Measurements from ENCODE around the gene RHBDL1.

The RHBDL1 gene

DNA sequence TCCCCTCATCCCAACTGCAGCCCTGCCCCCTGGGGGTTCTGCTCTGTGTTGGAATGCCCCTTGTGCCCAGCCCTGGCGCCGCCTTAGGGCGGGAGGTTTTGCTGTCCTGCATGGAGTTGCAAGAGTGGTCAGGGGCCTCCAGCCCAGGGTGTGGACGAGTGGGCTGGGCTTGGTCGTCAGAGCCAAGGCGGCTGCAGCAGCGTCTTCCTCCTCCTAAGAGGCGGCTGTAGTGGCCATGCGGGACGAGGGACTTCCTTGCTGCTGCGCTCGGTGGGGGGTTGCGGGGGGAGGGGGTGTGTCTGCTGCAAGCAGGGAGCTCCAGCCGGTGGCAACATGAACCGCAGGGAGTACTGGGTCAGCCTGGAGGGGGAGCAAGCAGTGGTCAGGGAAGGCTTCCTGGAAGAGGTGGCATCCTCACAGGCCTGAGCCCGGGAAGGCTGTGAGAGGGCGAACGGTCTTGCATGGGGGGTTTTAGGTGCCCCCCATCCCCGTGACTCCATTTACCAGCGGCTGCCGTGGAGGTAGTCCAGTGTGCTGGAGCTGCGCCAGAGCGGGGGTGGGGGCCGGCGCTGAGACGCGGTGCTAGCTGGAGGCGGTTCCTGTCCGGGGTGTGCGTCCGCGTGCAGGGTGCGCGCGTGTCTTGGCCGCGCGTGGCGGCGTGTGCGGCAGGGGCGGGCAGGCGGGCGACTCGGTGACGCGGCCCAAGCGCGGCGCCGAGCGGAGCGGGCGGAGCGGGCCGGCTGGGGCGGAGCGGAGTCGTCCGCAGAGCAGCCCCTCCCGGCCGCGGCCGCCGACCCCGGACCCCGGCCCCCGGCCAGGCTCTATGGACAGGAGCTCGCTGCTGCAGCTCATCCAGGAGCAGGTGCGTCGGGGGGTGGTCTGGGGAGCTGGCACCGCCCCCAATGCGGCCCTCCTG is at the start of gene RHBDL1:
TSS of gene RHBDL1 (plus strand) at position 704 of the 916 bp plus-strand sequence. CDS start at position 824, 120 bp downstream.
- peak in 43 of 58 donors; percentile 10 to 67 (median 41) for DNase-seq

DNA sequence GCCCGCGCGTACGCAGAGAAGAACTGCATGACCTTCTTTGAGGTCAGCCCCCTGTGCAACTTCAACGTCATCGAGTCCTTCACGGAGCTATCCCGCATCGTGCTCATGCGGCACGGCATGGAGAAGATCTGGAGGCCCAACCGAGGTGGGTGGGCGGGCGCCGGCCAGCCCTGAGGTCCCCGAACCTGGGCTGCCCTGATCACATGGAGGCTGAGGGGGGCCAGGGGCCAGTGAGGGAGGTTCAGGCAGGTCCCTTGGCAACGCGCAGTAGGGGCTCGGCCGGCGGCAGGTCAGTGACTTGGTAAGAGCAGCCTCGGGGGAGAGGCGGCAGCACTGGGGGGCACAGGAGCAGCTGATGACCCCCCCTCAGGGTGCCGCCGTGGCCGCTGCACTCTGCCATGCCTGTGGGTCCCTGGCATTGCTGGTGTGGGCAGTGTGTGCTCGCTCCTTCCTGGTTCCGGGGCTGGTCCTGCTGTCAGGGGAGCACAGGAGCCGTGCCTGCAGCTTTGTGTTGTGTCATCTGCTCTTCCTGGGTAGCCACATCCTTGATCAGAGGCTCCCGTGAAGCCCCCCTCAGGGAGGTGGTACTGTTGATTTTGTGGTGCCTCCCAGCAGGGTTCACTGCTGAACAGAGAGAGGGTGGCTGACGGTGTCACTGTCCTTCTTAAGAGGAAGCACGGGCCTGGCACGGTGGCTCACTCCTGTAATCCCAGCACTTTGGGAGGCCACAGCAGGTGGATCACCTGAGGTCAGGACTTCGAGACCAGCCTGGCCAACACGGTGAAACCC is 49.3 kb upstream of the RHBDL1 start:
- no peak for DNase-seq

DNA sequence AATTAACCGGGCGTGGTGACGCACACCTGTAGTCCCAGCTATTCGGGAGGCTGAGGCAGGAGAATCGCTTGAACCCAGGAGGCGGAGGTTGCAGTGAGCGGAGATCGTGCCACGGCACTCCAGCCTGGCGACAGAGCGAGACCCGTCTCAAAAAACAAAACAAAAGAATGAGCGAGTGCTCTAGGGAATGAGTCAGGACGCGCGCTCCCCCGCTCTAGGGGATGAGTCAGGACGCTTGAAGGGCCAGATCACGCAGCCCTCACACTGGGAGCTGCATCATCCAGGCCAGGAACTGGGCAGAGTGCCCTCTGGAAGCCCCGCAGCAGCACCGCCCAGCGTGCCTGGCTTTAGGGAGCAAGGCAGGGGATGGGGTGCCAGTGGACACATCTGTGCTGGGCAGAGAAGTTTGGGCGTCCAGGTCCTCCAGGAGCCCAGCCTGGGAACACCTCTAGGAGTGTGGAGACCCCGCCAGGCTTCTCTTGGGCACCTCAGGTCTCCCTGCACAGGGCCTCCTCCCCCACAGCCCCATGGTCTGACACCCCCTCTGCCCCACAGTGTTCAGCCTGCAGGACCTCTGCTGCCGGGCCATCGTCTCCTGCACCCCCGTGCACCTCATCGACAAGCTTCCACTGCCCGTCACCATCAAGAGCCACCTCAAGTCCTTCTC is 48.6 kb upstream of the RHBDL1 start:
- peak in 18 of 58 donors; percentile 3 to 58 (median 33) for DNase-seq

DNA sequence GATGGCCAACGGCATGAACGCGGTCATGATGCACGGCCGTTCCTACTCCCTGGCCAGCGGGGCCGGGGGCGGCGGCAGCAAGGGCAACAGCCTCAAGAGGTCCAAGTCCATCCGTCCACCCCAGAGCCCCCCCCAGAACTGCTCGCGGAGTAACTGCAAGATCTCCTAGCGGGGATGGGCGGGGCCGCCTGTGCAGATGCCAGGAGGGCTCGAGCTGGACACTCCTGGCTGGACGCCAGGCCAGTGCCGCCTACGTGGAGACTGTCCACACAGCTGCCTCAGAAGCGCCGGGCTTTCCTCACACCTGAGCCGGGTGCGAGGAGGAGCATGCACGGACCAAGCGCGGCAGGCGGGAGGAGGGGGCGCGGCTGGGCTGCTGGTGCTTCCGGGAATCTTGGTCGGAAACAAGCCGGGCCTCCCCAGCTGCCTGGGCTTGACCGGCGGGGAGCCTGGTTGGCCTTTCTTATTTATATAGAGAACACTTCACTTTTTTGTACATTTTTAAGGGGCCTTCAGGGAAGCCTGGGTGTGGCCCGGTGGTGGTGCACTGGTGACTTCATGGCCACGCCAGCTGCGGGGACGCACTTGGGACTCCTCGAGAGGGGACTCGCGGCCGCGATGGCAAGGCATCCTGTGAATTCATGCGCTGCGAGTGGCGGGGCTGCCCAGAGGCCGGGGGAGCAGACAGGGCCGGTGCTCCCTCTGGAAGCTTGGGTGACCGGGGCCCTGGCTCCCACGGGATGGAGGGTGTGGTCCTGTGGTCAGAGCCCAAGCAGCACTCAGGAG is 47.8 kb upstream of the RHBDL1 start:
- DNase-seq: peak in 1 of 58 donors; percentile 31

DNA sequence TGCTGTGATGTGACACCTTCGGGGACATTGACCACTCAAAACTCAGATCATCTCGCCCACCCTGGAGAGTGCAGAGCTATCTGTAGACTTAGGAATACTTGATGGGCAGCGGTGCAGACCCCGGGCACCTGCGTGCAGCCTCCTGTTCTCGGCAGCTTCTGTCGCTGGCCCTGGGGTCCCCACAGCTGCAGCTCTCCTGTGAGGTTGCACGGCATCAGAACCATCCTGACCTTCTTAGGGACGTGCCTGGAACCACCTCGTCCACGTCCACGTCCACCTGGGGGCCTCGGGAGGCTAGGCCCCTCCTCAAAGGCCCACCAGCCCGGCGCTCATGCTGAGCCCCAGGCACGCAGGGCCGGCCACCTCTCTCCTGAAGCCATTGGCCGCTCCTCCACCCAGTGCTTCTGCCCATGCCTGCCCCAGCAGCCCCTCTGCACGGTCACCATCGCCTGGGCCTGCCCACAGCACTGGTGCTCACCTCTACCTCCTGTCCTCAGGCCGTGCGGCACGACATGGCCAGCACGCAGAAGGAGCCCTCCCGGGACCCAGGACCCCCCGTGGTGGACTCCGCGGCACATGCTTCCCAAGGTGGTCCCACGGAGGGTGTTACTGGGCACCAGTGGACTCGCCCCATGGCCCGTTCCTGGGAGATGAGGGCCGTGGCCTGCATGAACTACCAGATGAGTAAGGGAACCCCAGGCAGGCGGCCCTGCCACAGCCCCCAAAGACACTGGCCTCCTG is 47.0 kb upstream of the RHBDL1 start:
- DNase-seq: no peak

DNA sequence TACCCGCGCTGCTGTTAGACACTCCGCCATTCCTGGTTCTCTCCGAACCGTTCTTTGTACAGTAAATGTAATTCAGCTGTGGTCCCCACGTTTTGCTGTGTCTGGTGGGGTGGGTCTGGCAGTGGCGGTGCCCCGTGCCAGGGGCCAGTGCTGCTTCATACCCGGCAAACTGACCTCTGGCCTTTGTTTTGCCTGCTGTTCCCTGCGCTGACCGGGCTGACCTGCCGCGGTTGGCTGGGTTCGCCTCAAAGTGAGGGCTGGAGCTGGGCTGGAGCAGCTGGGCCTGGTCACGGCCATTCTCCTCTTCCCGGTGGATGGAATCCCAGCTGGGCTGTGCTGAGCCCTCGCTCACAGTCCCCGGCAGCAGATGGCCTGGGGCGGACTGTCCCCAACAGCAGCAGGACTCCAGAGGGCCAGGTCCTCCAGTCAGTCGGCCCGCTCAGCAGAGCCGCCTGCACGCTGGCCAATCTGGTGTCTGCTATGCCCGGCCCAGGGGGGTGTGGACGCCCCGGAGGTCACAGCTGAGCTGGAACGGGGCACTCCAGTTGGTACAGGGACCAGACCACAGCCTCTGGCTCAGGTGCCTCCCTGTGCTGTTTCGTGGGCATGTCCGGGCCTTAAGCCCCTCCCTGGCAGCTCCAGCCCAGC is 46.2 kb upstream of the RHBDL1 start:
- peak in 1 of 58 donors; percentile 59 for DNase-seq

DNA sequence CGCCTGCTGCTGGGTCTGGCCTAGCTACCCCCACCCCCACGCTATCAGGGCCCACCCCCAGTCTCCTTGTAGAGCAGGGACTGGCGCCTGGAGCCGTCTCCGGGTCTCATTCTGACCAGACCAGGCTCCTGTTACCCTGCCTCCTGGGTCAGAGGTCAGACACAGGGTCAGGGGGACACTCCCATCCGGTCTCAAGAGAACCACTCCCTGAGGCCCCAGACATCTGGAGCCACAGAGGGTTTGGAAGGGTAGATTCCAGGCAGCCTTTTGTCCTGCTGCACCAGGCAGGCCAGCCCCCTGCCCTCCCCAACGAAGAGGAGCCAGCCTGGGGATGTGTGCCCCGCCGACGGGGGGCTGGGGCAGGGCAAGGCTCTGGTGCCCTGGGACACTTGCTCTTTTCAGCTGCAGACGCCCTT is 45.6 kb upstream of the RHBDL1 start:
- DNase-seq: peak in 1 of 58 donors; percentile 59

DNA sequence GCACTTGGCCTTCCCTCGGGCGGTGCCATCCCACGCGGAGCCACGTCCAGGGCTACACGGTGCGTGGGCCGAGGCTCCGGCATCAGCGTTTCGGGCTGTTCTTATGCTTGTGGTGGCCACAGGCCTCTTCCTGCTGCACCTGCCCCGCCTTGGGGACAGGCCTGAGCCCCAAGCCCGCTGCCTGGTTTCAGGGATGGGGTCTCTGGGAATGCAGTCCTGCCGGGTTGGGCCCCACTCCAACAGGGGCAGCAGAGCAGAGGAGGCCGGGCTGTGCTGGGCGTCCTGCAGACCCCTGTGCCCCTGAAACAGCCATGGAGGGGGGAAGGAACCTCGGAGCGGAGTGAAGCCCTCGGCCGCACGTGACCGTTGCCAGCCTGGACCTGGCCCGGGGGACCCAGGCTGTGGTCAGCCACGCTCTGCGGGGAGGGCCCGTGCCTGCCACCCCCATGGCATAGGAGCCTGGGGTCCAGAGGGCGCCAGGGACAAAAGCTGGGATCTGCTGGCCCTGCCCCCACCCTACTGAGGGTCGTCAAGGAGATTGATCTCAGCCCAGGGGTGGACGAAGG is 45.1 kb upstream of the RHBDL1 start:
- no peak for DNase-seq

DNA sequence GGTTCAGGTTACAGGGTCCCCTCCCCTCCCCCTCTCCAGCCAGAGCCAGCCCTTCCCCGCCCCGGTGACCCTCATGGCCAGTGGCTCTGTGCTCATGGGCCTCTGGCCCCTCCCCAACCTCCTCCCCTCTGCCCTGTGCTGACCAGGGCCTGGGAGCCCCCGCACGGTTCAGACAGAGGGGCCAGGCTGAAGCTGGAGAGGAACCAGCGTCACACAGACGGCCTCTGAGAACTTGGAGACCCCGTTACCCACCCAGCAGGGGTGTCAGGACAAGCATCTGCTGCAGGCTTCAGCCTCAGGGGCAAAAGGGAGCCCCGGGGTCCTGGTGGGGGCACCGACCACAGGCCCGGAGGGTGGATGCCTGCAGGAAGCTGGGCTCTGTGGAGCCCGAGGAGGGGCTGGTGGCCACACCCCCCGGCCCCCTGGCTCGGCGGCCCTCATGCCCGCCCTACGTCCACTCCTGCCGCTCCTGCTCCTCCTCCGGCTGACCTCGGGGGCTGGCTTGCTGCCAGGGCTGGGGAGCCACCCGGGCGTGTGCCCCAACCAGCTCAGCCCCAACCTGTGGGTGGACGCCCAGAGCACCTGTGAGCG is 44.6 kb upstream of the RHBDL1 start, which contains the start of gene WFIKKN1:
TSS of gene WFIKKN1 (plus strand) at position 171 of the 591 bp plus-strand sequence. CDS start at position 440, 269 bp downstream.
- DNase-seq: peak in 1 of 58 donors; percentile 41

DNA sequence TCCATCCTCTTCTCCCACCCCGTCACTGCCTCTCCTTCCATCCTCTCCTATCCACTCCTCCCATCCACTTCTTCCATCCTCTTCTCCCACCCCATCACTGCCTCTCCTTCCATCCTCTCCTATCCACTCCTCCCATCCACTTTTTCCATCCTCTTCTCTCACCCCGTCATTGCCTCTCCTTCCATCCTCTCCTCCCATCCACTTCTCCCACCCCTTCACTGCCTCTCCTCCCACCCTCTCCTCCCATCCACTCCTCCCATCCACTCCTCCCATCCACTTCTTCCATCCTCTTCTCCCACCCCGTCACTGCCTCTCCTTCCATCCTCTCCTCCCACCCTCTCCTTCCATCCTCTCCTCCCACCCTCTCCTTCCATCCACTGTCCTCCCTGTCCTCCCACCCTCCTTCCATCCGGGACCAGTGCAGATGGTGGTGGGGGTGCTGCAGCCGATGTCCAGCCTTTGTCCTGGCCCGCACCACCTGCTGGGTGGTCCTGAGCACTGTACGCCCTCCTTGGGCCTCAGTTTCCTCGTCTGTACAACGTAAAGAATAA is 43.6 kb upstream of the RHBDL1 start:
- DNase-seq: no peak

DNA sequence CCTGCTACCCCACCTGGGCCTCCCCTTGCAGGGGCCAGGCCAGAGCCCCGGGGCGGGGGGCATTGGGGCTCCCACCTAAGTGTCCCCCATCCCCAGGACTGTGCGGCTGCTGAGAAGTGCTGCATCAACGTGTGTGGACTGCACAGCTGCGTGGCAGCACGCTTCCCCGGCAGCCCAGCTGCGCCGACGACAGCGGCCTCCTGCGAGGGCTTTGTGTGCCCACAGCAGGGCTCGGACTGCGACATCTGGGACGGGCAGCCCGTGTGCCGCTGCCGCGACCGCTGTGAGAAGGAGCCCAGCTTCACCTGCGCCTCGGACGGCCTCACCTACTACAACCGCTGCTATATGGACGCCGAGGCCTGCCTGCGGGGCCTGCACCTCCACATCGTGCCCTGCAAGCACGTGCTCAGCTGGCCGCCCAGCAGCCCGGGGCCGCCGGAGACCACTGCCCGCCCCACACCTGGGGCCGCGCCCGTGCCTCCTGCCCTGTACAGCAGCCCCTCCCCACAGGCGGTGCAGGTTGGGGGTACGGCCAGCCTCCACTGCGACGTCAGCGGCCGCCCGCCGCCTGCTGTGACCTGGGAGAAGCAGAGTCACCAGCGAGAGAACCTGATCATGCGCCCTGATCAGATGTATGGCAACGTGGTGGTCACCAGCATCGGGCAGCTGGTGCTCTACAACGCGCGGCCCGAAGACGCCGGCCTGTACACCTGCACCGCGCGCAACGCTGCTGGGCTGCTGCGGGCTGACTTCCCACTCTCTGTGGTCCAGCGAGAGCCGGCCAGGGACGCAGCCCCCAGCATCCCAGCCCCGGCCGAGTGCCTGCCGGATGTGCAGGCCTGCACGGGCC is 42.8 kb upstream of the RHBDL1 start:
- no peak for DNase-seq

DNA sequence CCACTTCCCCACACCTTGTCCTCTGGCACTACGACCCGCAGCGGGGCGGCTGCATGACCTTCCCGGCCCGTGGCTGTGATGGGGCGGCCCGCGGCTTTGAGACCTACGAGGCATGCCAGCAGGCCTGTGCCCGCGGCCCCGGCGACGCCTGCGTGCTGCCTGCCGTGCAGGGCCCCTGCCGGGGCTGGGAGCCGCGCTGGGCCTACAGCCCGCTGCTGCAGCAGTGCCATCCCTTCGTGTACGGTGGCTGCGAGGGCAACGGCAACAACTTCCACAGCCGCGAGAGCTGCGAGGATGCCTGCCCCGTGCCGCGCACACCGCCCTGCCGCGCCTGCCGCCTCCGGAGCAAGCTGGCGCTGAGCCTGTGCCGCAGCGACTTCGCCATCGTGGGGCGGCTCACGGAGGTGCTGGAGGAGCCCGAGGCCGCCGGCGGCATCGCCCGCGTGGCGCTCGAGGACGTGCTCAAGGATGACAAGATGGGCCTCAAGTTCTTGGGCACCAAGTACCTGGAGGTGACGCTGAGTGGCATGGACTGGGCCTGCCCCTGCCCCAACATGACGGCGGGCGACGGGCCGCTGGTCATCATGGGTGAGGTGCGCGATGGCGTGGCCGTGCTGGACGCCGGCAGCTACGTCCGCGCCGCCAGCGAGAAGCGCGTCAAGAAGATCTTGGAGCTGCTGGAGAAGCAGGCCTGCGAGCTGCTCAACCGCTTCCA is 42.0 kb upstream of the RHBDL1 start:
- no peak for DNase-seq

DNA sequence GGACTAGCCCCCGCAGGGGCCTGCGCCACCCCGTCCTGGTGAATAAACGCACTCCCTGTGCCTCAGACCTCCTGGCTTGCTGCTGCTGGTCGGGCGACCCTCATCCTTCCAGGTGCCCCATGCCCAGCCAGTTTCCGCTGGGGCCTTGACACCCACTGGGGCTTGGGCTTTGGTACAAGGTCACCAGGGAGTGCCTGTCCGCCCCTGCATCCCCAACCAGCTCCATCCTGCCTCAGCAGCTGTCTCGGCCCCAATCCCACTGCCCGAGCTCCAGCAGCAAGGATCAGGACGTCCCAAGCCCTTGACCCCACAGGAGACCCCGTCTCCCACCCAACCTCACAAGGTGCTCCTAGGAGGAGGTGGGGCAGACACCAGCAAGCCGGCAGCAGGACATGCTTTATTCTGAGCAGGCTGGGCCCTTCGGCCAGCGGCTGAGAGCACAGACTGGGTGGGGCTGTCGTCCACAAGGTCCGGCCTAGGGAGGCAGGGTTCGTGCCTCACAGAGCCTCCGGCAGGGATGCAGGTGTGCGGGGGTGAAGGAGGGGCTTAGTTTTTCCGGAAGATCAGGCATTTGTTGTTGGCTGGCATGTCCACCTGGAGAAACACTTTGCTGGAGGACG is 41.3 kb upstream of the RHBDL1 start:
- DNase-seq: no peak

DNA sequence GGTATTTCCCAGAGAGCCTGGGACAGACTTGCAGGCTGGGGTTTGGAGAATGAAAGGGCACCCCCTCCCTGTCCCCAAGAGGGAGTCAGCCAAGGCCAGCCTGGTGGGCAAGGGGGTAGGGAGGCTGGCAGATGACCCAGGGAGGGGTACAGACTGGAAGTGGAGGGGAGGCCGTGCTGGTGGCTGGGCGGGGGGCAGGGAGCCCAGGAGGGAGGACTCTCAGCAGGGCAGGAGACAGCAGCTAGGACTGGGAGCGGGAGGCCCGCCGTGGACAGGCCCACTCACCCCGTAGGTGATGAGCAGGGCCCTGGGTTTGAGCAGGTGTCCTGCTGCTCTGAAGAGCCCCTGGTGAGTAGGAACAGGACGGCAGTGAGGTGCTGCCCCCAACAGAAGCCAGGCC is 40.5 kb upstream of the RHBDL1 start:
- DNase-seq: no peak

DNA sequence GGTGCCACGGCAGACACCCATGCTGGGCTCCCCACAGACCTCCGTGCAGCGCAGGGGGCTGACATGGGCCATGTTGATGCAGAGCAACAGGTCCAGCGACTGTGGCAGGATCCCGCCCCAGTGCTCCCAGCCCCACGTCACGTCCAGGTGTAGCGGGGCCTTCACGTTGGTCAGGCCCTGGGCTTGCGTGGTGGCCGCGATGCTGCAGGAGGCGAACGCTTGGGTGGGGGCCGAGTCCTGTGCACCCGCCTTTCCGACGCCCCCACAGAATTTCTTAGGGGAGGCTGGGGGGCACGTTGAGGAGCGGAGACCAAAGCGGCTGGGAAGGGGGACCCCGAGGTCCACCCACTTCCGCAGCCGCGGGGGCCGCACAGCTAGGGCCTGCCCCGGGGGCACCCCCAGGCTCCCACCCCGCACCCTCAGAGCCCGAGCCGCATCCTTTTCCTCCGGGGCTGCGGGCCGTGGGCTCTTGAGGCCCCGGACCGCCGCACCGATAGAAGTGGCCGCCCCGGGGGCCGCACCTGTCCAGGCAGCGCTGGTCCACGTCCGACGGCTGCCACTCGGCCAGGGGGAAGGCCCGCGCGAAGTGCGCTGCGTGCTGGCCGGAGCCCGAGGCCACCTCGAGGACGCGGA is 39.8 kb upstream of the RHBDL1 start:
- DNase-seq: peak in 3 of 58 donors; percentile 11 to 29 (median 27)

Data from anterior cingulate cortex (tissue), 58 donors.